Measurements from ENCODE around the gene SAMD8.
"Not testable (repeated sequence)": the region's sequence is repeated elsewhere in the genome, so short reads cannot be mapped to it uniquely, and the experiment has no call there.

Gene SAMD8

GRCh38 chr10:75086278-75086934 is 25.1 kb upstream of the SAMD8 start:
- no peak for DNase-seq

GRCh38 chr10:75088640-75089039 is 22.8 kb upstream of the SAMD8 start:
- DNase-seq = no peak

DNA sequence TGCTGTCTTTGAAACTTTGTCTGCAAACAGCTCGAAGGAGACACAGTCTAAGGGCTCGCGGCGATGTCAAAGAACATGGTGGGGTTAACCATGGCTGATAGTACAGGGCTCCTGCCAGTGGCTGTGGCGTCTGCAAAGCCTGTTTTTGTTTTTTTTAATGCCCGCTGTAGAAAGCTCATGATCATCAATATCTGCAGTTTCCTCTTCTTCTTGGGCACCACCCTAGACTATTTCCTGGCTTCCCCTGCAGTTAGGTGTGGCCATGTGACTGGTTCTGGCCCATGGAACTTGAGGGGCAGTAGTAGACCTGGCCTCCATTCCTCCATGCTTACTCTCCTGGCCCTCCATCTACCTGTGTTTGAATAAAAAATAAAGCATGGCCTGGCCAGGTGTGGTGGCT is 21.8 kb upstream of the SAMD8 start:
- no peak for DNase-seq

GRCh38 chr10:75091146-75091545 is 20.3 kb upstream of the SAMD8 start:
- peak; percentile 44 for DNase-seq

GRCh38 chr10:75094465-75094864 is 17.0 kb upstream of the SAMD8 start:
- no peak for DNase-seq

GRCh38 chr10:75095631-75096030 is 15.8 kb upstream of the SAMD8 start:
- DNase-seq = no peak

DNA sequence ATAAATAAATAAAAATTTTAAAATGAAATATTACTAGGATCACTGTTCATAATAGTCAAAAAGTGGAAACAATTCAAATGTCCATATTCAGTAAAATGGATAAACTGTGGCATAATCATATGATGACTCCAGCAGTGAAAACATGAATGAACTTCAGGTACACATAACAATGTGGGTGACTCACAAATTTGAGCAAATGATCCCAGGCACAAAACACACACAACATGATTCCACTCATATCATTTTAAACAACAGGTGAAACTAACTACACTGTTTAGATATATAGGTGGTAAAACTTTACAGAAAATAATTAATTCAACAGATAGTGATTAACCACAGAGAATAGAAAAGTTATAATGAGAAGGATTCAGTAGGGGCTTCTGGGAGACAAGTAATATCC is 14.7 kb upstream of the SAMD8 start:
- DNase-seq = no peak

DNA sequence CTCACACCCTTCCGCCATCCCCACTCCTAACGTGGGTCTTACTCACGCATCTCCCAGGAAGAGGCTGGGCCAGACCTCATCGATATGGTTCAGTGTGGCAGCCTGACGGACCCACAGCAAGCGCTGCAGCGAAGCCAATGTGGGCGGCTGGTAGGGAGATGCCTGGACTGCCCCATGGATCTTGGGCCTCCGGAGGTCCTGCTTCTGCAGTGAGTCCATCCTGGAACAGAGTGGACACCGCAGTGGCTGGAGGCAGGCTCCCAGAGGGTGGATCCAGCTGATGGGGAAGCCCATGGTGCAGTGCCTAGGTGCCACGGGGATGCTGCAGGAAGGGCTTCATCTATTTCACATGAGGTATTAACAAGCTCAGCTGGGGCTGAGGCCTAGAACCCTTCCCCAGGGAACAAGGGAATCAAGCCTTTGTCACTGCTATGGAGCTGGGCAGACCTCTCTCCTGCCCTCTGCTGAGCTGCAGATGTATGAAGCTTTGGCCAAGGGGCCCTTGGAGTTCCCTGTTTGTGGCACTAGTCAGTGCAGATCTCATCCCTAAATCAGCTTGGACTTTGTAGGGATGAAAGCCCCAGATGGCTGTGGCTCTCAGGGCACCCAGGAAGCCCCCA is 13.7 kb upstream of the SAMD8 start:
- DNase-seq = peak; percentile 18

DNA sequence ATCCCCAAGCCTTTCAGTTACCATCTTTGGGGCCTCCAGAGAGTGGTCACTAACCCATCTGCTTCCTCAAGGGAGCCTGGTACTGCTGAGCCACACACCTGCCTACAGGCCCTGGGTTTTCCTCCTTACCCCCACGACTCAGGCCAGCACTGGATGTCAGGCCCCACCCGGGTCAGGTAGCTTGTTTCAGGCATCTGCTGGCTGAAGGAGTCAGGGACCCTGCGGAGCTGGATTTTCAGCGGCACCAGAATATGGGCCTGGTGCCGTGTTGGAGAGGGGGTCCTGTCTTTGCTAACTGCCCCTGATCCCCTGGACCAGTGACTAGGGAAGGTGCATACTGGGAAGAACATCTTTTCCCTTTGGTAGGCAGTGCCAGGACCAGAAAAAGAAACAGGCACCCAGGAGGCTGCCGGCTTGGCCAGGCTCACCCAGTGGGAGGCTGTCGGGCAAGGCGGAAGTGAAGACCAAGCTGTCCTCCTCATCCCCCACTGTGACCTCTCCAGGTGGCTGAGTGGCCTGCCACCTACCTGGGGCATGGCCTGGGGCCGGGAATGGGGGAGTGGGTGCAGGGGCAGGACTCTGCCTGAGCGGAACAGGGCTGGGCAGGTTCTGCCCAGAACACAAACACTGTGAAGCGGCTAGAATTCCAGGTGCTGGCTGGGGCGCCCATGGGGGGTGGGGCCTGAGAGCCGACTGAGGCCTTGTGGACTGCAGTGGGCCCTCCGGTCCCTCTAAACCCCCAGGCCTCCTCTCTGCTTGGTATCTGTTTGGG is 12.4 kb upstream of the SAMD8 start:
- DNase-seq = no peak

- peak; percentile 83 for DNase-seq
Observed at GRCh38 chr10:75099952-75100763, 11.3 kb upstream of the SAMD8 start.

GRCh38 chr10:75100764-75101291 is 10.6 kb upstream of the SAMD8 start:
- no peak for DNase-seq

DNA sequence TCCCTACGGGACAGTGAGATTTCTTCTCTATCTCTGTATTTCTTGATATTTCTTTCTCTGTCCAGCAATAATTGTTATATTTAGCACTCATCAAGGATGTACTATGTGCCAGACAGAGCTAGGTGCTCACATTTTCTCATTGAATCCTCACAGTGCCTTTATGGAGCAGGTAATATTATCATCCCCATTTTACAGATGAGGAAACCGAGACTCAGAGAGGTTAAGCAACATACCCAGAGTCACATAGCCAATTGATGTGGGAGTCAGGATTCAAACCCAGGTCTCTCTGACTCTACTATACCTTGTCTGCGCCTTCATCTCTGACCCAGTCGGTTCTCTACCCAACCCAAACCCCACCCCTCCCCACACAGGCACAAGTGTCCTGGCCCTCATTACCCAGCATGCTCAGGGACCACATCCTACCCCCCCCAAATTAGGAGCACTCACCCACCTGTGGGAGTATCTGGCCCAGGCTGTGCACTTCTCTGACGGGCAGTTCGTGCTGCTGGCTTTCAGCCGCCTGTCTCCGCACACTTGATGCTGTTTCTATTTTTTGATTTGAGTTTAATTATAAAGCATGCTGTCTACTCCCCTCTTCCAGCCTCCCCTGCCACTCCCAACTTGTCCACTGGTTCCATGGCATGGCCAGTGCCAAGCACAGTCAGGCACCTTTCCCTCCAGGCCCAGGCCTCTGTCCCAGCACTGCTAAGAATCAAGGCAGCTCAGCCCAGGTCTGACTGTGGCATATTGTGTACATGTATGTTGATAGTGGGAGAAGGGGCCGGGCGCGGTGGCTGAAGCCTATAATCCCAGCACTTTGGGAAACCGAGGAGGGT is 9.8 kb upstream of the SAMD8 start:
- no peak for DNase-seq

DNA sequence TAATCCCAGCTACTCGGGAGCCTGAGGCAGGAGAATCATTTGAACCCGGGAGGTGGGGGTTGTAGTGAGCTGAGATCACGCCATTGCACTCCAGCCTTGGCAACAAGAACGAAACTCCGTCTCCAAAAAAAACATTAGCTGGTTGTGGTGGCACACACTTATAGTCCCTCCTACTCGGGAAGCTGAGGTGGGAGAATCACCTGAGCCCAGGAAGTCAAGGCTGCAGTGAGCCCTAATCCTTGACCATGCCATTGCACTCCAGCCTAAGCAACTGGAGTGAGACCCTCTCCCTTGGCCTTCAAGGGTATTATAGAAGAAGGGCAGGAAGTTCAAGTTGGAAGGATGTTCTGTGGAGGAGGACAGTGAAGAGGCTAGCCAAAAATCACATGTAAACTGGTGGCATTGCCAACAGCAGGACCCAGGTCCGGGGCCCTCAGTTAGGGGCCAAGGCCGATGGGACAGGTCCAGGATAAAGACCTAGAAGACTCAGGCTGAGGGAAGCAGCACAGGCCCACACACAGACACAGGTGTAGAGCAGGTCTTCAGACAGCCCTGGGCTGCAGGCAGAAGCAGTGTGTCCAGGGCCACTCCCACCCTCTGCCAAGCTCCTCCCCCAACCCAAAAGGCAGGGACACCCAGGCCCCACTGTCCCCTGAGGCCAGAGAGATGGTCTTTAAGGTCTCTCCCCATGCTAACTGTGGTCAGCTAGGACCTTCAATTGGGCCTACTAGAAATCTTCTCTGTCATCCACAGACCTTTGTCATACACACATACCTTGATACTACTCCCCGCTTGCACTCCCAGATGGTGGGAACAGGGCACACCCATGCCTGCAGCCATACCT is 8.4 kb upstream of the SAMD8 start:
- DNase-seq = no peak

- DNase-seq = peak; percentile 16
Observed at GRCh38 chr10:75103881-75104686, 7.4 kb upstream of the SAMD8 start.

DNA sequence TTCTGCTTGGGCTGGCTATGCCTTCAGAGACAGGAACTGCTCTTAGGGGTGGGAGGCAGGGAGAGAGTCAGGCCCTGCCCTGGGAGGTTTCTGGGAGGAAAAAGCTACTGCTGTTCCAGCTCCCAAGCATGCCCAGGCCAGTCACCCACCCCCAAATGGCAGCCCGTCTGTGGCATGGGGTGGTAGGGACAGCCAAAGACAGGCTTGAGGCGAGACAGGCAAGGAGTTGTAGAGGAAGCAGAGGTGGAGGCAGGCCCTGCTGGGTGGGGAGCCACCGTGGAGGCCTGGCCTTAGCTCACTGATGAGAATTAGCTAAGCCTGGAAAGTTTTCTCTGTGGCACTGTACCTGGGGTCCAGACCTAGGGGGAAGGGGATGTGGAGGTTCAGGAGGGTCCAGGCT is 6.6 kb upstream of the SAMD8 start:
- DNase-seq = no peak

DNA sequence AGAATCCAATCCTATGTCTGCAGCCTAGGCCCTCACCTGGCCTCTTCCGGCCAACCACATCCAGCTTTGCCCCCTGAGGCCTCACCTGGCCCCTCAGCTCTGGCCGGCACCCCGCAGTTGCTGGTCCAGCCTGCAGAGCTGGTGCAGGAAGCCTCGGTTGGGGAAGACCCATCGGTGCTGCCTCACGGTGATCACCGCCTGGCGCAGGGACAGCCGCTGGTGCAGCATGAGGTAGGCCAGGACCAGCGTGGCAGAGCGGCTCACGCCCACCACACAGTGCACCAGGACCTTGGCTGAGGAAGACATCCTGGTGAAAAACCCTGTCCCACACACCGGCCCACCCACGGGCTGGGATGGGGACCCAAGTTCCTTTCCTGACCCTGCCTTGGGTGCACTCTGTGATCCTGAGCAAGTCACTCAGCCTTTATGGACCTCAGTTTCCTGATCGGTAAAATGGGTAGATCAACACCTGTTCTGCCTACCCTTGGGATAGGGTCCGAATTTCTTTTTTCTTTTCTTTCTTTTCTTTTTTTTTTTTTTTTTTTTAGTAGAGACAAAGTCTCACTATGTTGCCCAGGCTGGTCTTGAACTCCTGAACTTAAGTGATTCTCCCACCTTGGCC is 5.8 kb upstream of the SAMD8 start:
- DNase-seq = no peak

DNA sequence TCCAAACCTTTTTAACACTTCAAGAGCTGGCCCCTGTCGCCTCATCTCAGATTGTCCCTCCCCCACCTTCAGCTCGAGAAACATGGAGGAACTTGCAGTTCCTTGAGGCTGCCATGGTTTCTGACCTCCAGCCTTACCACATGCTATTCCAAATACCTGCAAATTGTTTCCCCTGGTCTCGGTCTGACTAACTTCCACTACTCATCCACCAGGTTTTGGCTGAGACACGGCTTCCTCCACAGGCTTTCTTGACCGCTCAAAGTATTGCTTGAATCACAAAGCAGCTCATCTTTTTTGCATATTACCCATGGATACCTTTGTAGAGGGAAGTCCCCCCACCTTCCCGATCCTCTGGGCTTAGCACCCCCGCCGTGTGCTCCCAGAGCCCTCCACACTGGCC is 5.2 kb upstream of the SAMD8 start:
- no peak for DNase-seq

- DNase-seq = not testable (repeated sequence)
Observed at GRCh38 chr10:75106891-75107290, 4.6 kb upstream of the SAMD8 start.

DNA sequence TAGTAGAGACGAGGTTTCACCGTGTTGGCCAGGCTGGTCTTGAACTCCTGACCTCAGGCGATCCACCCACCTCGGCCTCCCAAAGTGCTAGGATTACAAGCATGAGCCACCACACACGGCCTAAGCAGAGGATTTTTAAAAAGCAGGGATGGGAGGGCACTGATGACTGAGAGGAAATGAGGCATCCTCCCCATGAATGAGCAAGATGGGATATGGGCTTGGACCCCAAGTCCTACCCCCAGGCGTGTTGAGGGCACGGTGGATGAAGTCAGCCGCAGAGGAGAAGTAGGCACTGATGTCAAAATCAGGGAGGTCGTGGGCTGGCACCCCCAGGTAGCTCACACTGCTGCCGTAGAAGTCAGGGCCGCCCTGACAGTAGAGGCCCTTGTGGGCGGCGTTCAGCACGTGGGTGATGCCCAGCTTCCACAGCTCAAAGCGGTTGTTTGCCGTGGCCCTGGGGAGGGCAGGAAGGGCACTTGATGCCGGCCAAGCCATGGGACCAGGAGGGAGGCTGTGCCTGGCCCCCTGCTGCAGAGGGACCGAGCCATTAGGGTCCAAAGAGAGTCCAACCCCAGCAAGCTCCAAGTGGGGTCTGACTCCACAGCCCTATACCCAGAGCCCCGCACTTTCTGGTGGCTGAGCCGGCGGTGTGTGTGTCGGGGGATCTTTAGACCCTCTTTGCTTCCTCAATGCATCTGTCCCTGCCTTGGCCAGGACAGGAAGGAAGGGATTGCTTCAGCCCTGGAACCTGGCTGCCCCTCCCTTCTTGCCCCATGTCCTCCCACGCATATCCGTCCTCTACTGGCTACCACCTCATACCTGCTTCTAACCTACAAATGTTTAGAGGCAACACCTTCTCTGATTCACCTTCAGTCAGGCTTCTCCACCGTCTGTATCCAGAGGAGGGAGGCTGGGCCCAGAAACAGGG is 3.4 kb upstream of the SAMD8 start:
- DNase-seq = no peak

Measured in hematopoietic multipotent progenitor cell treated with erythropoietin and hydrocortisone succinate and interleukin-3 and kit ligand, for 6 days (in vitro differentiated cells).